Activated naive CD4-positive, alpha-beta T cell treated with anti-CD3 and anti-CD28 coated beads for 36 hours (primary cell): ENCODE measurements around the gene TIAM2. TPM values are rescaled to one million over a fixed set of nuclear protein-coding genes. Genes with fewer than 3 reads are reported as not detected.
"Not testable (repeated sequence)": the region's sequence is repeated elsewhere in the genome, so short reads cannot be mapped to it uniquely, and the experiment has no call there.

Experiments used
- CTCF ChIA-PET: fragments of 350-600 bp; sonication (Branson Sonifier 250); formaldehyde crosslinking; loops from one replicate; lab custom pipeline; 2021; ENCODE audit warnings: antibody characterized with exemption; lab: Charles Lee
- DNase-seq: peaks from one replicate; pipeline ENCODE4 v3.0.0-alpha.2; 2020
- H3K27ac Mint-ChIP-seq: one replicate; pipeline ENCODE4 v1.8.0; 2021; ENCODE audit warnings: mild to moderate bottlenecking, mixed read lengths
- H3K27me3 Mint-ChIP-seq: one replicate; pipeline ENCODE4 v1.8.0; 2021; ENCODE audit warnings: low read depth, mixed read lengths
- H3K36me3 Mint-ChIP-seq: one replicate; pipeline ENCODE4 v1.8.0; 2021; ENCODE audit warnings: low read depth, mixed read lengths
- H3K4me1 Mint-ChIP-seq: one replicate; pipeline ENCODE4 v1.8.0; 2021; ENCODE audit warnings: low read depth, mixed read lengths
- H3K4me3 Mint-ChIP-seq: one replicate; pipeline ENCODE4 v1.8.0; 2021; ENCODE audit warnings: mild to moderate bottlenecking, moderate library complexity, mixed read lengths
- H3K9me3 Mint-ChIP-seq: one replicate; pipeline ENCODE4 v1.8.0; 2021; ENCODE audit warnings: mixed read lengths
- intact Hi-C: fragments of 100-400 bp; cut with micrococcal nuclease; formaldehyde crosslinking; loops from one replicate; pipeline ENCODE4 v1.15.1; 2023
- total RNA-seq, 2 experiments: library from RNA; stranded (reverse); gene quantifications; one replicate each; pipeline ENCODE4 v1.2.3, GENCODE V29; 2021

TIAM2 gene
- total RNA-seq, 2 experiments from 2014 or later: 1.6 to 3.0 TPM

- H3K4me3 Mint-ChIP-seq: no peak overlapping the region
- peaks cover 5% of the 10 kb centered on the region for H3K9me3 Mint-ChIP-seq
- intact Hi-C loops: no loop called here
- H3K4me1 Mint-ChIP-seq: peaks cover 6% of the 10 kb centered on the region
- H3K36me3 Mint-ChIP-seq: no peaks in the 10 kb centered on the region
- H3K27ac Mint-ChIP-seq: no peak overlapping the region
- no peak for DNase-seq
- CTCF ChIA-PET: no interaction called here
- H3K27me3 Mint-ChIP-seq: peaks cover 6% of the 10 kb centered on the region
Observed at GRCh38 chr6:155100591-155100990, 105.5 kb downstream of the TIAM2 start.

DNA sequence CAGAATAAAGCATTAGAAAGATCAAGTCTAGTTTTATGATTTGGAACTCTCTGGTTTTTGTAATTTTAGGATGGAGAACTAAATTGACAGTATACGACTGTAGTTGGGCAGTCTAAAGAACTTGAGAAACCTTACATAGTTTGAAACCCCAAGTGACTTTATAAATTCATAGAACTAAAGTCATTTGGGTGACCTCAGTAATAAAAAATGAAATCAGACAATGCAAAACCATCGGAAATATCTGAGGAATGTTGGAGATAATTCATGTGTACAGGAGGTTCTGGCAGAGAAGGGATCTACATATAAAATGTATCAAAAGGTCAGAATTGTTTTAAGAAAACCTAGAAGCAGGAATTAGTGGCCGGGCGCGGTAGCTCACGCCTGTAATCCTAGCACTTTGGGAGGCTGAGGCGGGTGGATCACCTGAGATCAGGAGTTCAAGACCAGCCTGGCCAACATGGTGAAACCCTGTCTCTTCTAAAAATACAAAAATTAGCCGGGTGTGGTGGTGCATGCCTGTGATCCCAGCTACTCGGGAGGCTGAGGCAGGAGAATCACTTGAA is 108.0 kb downstream of the TIAM2 start:
- intact Hi-C loops: not testable (repeated sequence)

DNA sequence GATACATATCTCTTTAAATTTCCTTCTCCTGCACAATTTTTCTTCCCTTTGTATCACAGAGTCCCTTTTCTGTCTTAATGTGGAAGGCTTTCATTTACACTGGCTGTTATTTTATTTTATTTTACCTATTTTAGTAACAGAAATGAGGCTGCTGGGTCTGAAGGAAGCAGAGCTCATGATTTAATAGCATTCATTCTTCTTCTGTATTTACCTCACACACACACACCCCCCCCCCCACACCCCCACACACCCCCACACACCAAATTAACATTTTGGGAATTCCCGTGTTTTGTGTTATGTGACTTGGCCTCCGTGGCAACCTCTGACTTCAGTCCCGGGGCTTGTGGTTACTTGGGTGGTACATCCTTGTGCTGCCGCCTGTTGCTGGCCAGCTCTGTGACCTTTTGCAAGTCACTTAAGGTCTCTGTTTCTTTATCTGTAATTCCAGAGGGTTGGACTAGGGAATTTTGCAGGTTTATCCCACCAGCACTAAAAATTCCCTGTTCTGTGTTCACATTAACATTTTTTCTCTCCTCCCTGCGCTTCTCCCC is 108.8 kb downstream of the TIAM2 start:
- intact Hi-C loops: no loop called here
- CTCF ChIA-PET: no interaction called here
- DNase-seq: peak; percentile 17
- H3K9me3 Mint-ChIP-seq: no peaks in the 10 kb centered on the region
- H3K4me3 Mint-ChIP-seq: no peak overlapping the region
- no peaks in the 10 kb centered on the region for H3K36me3 Mint-ChIP-seq
- H3K27ac Mint-ChIP-seq: no peak overlapping the region
- H3K27me3 Mint-ChIP-seq: peaks cover 7% of the 10 kb centered on the region
- H3K4me1 Mint-ChIP-seq: peaks cover 21% of the 10 kb centered on the region

More for the DNA sequence above, 108.0 kb downstream of the TIAM2 start:
- DNase-seq, H3K9me3 Mint-ChIP-seq, H3K27ac Mint-ChIP-seq, H3K36me3 Mint-ChIP-seq, H3K4me3 Mint-ChIP-seq, CTCF ChIA-PET, H3K27me3 Mint-ChIP-seq: not testable (repeated sequence)
- peaks cover 20% of the 10 kb centered on the region for H3K4me1 Mint-ChIP-seq

GRCh38 chr6:155106456-155107115 is 111.5 kb downstream of the TIAM2 start:
- intact Hi-C loops: no loop called here
- DNase-seq: no peak
- Mint-ChIP-seq H3K9me3 (no peaks in the 10 kb centered on the region), H3K27me3 (peaks cover 7% of the 10 kb centered on the region), H3K36me3 (no peaks in the 10 kb centered on the region), H3K4me1 (peaks cover 23% of the 10 kb centered on the region), H3K4me3 (no peak overlapping the region), H3K27ac (no peak overlapping the region)
- CTCF ChIA-PET: no interaction called here

- Mint-ChIP-seq H3K4me1 (peaks cover 23% of the 10 kb centered on the region), H3K9me3 (no peaks in the 10 kb centered on the region), H3K4me3 (peak overlapping the region; percentile 28), H3K36me3 (no peaks in the 10 kb centered on the region), H3K27me3 (peaks cover 8% of the 10 kb centered on the region), H3K27ac (no peak overlapping the region)
- intact Hi-C loops: no loop called here
- DNase-seq: no peak
- CTCF ChIA-PET: no interaction called here
Observed at GRCh38 chr6:155107432-155108069, 112.4 kb downstream of the TIAM2 start.

DNA sequence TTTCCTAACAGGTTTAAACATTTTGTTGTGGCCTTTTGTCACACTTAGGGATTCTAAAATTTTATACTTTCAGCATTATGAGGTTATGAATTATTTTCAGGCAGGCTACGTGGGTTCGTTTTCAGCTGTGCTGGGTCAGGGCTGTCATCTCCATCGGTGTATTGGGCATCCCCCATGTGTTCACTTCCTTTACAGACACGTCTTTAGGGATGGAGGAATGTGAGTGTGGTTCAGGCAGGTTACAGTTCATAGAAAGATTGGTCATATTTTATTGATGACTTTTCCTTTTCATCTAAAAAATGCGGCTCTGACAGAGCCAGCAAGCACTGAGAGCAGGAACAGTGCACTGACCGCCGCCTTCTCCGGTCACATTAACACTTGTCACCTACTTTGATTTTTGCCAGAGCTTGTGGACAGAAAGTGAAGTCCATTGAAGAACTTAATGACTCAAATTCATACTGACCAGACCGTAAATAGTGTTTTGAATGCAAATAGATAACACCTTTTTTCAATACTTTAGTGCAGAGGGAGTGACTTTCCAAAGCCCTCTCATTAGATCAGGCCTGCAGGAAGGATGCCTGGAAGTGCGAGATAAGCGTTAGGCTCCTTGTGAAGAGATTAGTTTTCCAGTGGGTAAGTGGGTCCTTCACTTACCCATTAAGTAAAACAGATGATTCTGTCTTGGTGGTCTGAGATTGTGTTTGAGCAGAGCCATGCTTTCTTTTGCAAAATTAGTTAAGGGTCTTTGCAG is 113.1 kb downstream of the TIAM2 start:
- Mint-ChIP-seq H3K4me3 (no peak overlapping the region), H3K27ac (no peak overlapping the region), H3K36me3 (no peaks in the 10 kb centered on the region), H3K9me3 (no peaks in the 10 kb centered on the region), H3K4me1 (peaks cover 23% of the 10 kb centered on the region), H3K27me3 (peaks cover 13% of the 10 kb centered on the region)
- DNase-seq: no peak
- CTCF ChIA-PET: no interaction called here
- intact Hi-C loops: no loop called here

GRCh38 chr6:155110721-155111120 is 115.6 kb downstream of the TIAM2 start:
- H3K36me3 Mint-ChIP-seq: no peaks in the 10 kb centered on the region
- no peak overlapping the region for H3K4me3 Mint-ChIP-seq
- no peak overlapping the region for H3K27ac Mint-ChIP-seq
- peaks cover 14% of the 10 kb centered on the region for H3K27me3 Mint-ChIP-seq
- H3K9me3 Mint-ChIP-seq: no peaks in the 10 kb centered on the region
- CTCF ChIA-PET: interaction anchor here (0.5 to 1.0 kb wide), 2 partner anchors 22 to 28 kb away, joined by 3 read pairs; no protein-coding TSS in a partner anchor
- H3K4me1 Mint-ChIP-seq: peaks cover 19% of the 10 kb centered on the region
- no peak for DNase-seq
- intact Hi-C loops: no loop called here

GRCh38 chr6:155112757-155113156 is 117.6 kb downstream of the TIAM2 start:
- DNase-seq: no peak
- Mint-ChIP-seq H3K36me3 (no peaks in the 10 kb centered on the region), H3K27ac (no peak overlapping the region), H3K27me3 (peaks cover 10% of the 10 kb centered on the region), H3K9me3 (no peaks in the 10 kb centered on the region), H3K4me3 (no peak overlapping the region), H3K4me1 (peaks cover 20% of the 10 kb centered on the region)
- intact Hi-C loops: no loop called here
- CTCF ChIA-PET: interaction anchor here (0.6 kb wide), 1 partner anchor 185 kb away, joined by 3 read pairs; no protein-coding TSS in a partner anchor

DNA sequence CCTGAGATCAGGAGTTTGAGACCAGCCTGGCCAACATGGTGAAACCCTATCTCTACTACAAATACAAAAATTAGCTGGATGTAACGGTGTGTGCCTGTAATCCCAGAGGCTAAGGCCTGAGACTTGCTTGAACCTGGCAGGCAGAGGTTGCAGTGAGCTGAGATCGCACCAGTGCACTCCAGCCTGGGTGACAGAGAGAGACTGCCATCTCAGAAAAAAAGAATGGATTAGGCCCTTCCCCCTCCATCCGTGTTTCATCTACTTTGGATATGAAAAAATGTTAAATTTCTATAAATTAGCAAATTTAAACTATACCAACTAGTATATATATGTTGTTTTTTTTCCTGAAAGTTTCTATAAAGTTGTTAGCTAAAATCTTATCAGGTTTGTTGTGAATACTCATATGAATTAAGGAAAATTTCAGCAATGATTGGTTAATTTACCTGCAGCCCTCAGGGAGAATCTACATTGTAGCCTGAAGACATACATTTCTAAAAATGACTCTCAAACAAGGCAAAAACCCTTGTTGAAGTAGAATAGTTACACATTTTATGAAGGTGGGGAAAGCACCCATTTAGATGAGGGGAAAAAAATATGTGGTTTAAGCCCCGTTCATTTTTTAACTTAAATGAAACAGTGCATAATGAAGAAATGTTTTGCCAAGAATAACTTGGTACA is 120.9 kb downstream of the TIAM2 start:
- Mint-ChIP-seq H3K36me3 (no peaks in the 10 kb centered on the region), H3K27me3 (peaks cover 7% of the 10 kb centered on the region), H3K9me3 (no peaks in the 10 kb centered on the region), H3K4me3 (no peak overlapping the region), H3K4me1 (peaks cover 15% of the 10 kb centered on the region), H3K27ac (peak overlapping the region; percentile 37)
- CTCF ChIA-PET: interaction anchor here (0.6 to 1.2 kb wide), 2 partner anchors 248 to 271 kb away, joined by 3 read pairs; no protein-coding TSS in a partner anchor
- no peak for DNase-seq
- intact Hi-C loops: loop anchor here (1.0 kb wide), 3 partner anchors 38 to 108 kb away; no protein-coding TSS in a partner anchor

GRCh38 chr6:155116571-155116910 is 121.4 kb downstream of the TIAM2 start:
- H3K36me3 Mint-ChIP-seq: no peaks in the 10 kb centered on the region
- CTCF ChIA-PET: interaction anchor here (1.2 kb wide), 2 partner anchors 248 to 272 kb away, joined by 3 to 4 read pairs; no protein-coding TSS in a partner anchor
- no peaks in the 10 kb centered on the region for H3K9me3 Mint-ChIP-seq
- H3K27me3 Mint-ChIP-seq: peaks cover 7% of the 10 kb centered on the region
- intact Hi-C loops: loop anchor here (1.0 kb wide), 3 partner anchors 38 to 108 kb away; no protein-coding TSS in a partner anchor
- DNase-seq: no peak
- peak overlapping the region; percentile 37 for H3K27ac Mint-ChIP-seq
- peaks cover 15% of the 10 kb centered on the region for H3K4me1 Mint-ChIP-seq
- peak overlapping the region; percentile 2 for H3K4me3 Mint-ChIP-seq

DNA sequence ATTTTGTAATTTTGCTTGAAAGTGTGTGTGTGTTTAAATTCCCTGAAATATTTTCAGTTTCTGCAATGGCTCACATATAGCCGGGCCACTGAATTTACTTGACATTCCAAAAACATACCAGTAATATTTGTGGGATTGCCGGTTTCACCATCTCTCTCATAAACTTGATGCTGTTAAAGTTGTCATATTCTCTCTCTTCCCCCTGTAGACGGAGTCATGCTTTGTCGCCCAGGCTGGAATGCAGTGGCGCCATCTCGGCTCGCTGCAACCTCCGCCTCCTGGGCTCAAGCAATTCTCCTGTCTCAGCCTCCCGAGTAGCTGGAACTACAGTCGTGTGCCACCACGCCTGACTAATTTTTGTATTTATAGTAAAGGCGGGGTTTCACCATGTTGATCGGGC is 122.1 kb downstream of the TIAM2 start:
- Mint-ChIP-seq H3K27ac (no peak overlapping the region), H3K27me3 (peaks cover 7% of the 10 kb centered on the region), H3K36me3 (no peaks in the 10 kb centered on the region), H3K9me3 (no peaks in the 10 kb centered on the region), H3K4me1 (peaks cover 15% of the 10 kb centered on the region), H3K4me3 (no peak overlapping the region)
- intact Hi-C loops: no loop called here
- DNase-seq: no peak
- CTCF ChIA-PET: interaction anchor here (1.2 kb wide), 1 partner anchor 249 kb away, joined by 4 read pairs; no protein-coding TSS in a partner anchor
